WTC11 (cell line): ENCODE data around the gene SAMSN1. TPM values are rescaled to one million over a fixed set of nuclear protein-coding genes. Genes with fewer than 3 reads are reported as not detected.

ENCODE experiments used
- ATAC-seq: fragments of 200-7000 bp; cut with Tn5 transposase; 2 replicates; pipeline ENCODE4 v1.10.0; 2021; ENCODE audit warnings: mild to moderate bottlenecking, moderate library complexity
- CTCF ChIA-PET: fragments of 300-600 bp; sonication (Branson Sonifier 250); formaldehyde crosslinking; loops from one replicate; lab custom pipeline; 2021; ENCODE audit warnings: antibody characterized with exemption; lab: Charles Lee
- POLR2A ChIA-PET: fragments of 350-600 bp; sonication (Branson Sonifier 250); formaldehyde crosslinking; loops from one replicate; lab custom pipeline; 2021; ENCODE audit warnings: antibody characterized with exemption; lab: Charles Lee
- DNase-seq: peaks from one replicate; pipeline ENCODE4 v3.0.0; 2021; ENCODE audit warnings: low spot score
- H3K27ac Mint-ChIP-seq: 2 replicates; pipeline ENCODE4 v1.8.0; 2021; ENCODE audit warnings: mixed read lengths
- H3K27me3 Mint-ChIP-seq: 2 replicates; pipeline ENCODE4 v1.8.0; 2021; ENCODE audit warnings: low read depth, mild to moderate bottlenecking, moderate library complexity, mixed read lengths
- H3K36me3 Mint-ChIP-seq: 2 replicates; pipeline ENCODE4 v1.8.0; 2021; ENCODE audit warnings: mixed read lengths
- H3K4me1 Mint-ChIP-seq: 2 replicates; pipeline ENCODE4 v1.8.0; 2022; ENCODE audit warnings: mixed read lengths
- H3K4me3 Mint-ChIP-seq: 2 replicates; pipeline ENCODE4 v1.8.0; 2021; ENCODE audit warnings: mild to moderate bottlenecking, moderate library complexity, mixed read lengths
- H3K9me3 Mint-ChIP-seq: 2 replicates; pipeline ENCODE4 v1.8.0; 2021; ENCODE audit warnings: mixed read lengths
- CBFB ChIP-seq: sonication (generic); formaldehyde crosslinking; IDR thresholded peaks from 2 replicates; pipeline ENCODE4 v1.8.1; 2022; ENCODE audit warnings: mild to moderate bottlenecking, low read depth, missing genetic modification reagents
- CREM ChIP-seq: sonication (generic); formaldehyde crosslinking; IDR thresholded peaks from 2 replicates; pipeline ENCODE4 v1.8.1; 2022; ENCODE audit warnings: mild to moderate bottlenecking, missing genetic modification reagents, moderate library complexity
- HMGA2 ChIP-seq: fragments of 250-450 bp; sonication (Bioruptor Pico); IDR thresholded peaks from 2 replicates; pipeline ENCODE4 v1.4.0; 2021; ENCODE audit warnings: mild to moderate bottlenecking, moderate library complexity
- PRRX2 ChIP-seq: fragments of 250-450 bp; sonication (Bioruptor Pico); IDR thresholded peaks from 2 replicates; pipeline ENCODE4 v1.8.0; 2021; ENCODE audit warnings: mild to moderate bottlenecking
- ZNF232 ChIP-seq: sonication (generic); formaldehyde crosslinking; IDR thresholded peaks from 2 replicates; pipeline ENCODE4 v1.8.0; 2022; ENCODE audit warnings: mild to moderate bottlenecking, missing genetic modification reagents
- ZNF416 ChIP-seq: fragments of 250-450 bp; sonication (Bioruptor Pico); IDR thresholded peaks from 2 replicates; pipeline ENCODE4 v1.9.0; 2021; ENCODE audit warnings: mild to moderate bottlenecking, inconsistent platforms
- ZNF671 ChIP-seq: fragments of 250-450 bp; sonication (Bioruptor Pico); IDR thresholded peaks from 2 replicates; pipeline ENCODE4 v1.8.0; 2021; ENCODE audit warnings: mild to moderate bottlenecking
- total RNA-seq: library from RNA; stranded (reverse); gene quantifications from 3 replicates; pipeline ENCODE4 v1.2.3, GENCODE V29; 2021
- TF ChIP-seq, protein P1 (sequence below): sonication (generic); formaldehyde crosslinking; IDR thresholded peaks from 2 replicates; pipeline ENCODE4 v1.8.0; 2023; ENCODE audit warnings: missing genetic modification reagents
- TF ChIP-seq, protein P2 (sequence below): sonication (generic); formaldehyde crosslinking; IDR thresholded peaks from 2 replicates; pipeline ENCODE4 v1.8.0; 2023; ENCODE audit warnings: missing genetic modification reagents, mild to moderate bottlenecking, borderline replicate concordance
- TF ChIP-seq, protein P3 (sequence below): sonication (generic); formaldehyde crosslinking; IDR thresholded peaks from 2 replicates; pipeline ENCODE4 v1.8.1; 2023; ENCODE audit warnings: mild to moderate bottlenecking, moderate library complexity, missing genetic modification reagents
- TF ChIP-seq, protein P4 (sequence below): sonication (generic); formaldehyde crosslinking; IDR thresholded peaks from 2 replicates; pipeline ENCODE4 v1.8.1; 2023; ENCODE audit warnings: mild to moderate bottlenecking, missing genetic modification reagents, moderate library complexity
- TF ChIP-seq, protein P5 (sequence below): fragments of 250-450 bp; sonication (Bioruptor Pico); IDR thresholded peaks from 2 replicates; pipeline ENCODE4 v1.9.0; 2021; ENCODE audit warnings: mild to moderate bottlenecking
- TF ChIP-seq, protein P6 (sequence below): sonication (generic); formaldehyde crosslinking; IDR thresholded peaks from 2 replicates; pipeline ENCODE4 v1.8.0; 2022; ENCODE audit warnings: mild to moderate bottlenecking, missing genetic modification reagents
- TF ChIP-seq, protein P7 (sequence below): sonication (generic); formaldehyde crosslinking; IDR thresholded peaks from 2 replicates; pipeline ENCODE4 v1.8.0; 2022; ENCODE audit warnings: mild to moderate bottlenecking, missing genetic modification reagents
- TF ChIP-seq, protein P8 (sequence below): sonication (generic); formaldehyde crosslinking; IDR thresholded peaks from 2 replicates; pipeline ENCODE4 v1.8.1; 2022; ENCODE audit warnings: low read depth, mild to moderate bottlenecking, moderate library complexity, missing genetic modification reagents, borderline replicate concordance
- TF ChIP-seq, protein P9 (sequence below): sonication (generic); formaldehyde crosslinking; IDR thresholded peaks from 2 replicates; pipeline ENCODE4 v1.8.1; 2023; ENCODE audit warnings: mild to moderate bottlenecking, missing genetic modification reagents, borderline replicate concordance
- TF ChIP-seq, protein P10 (sequence below): sonication (generic); formaldehyde crosslinking; IDR thresholded peaks from 2 replicates; pipeline ENCODE4 v1.8.1; 2023; ENCODE audit warnings: mild to moderate bottlenecking, missing genetic modification reagents

Gene SAMSN1
- total RNA-seq, 1 experiment from 2014 or later = 1.2 TPM

DNA sequence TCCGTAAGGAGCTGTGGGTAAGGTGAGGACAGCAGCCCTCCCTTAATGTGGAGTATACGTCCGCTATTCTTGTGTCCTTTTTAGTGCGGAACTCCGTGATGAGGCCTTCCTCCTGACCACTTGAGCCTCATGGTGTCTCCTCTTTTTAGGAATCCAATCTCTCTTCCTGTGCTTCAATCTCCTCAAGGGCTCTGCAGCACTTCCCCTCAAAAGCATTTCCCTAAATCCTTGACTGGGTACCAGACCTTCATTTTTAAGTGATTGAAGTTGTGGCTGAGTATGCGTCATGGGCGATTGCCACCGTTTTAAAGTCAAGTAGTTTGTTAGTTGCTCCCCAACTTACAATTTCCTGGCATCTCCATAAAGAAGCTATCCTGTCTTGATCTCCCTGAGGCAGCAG, 62.8 kb downstream of the SAMSN1 start:
- Mint-ChIP-seq H3K27ac (no peak overlapping the region), H3K27me3 (no peaks in the 10 kb centered on the region), H3K4me3 (no peak overlapping the region), H3K4me1 (no peaks in the 10 kb centered on the region), H3K36me3 (no peaks in the 10 kb centered on the region), H3K9me3 (peaks cover 8% of the 10 kb centered on the region)
- POLR2A ChIA-PET = no interaction called here
- ATAC-seq (no peak), DNase-seq (no peak)
- TF ChIP-seq ZNF232 (CRISPR knock-in tag) (no peak), CREM (no peak), PRRX2 (no peak), CBFB (no peak), HMGA2 (no peak), ZNF416 (CRISPR knock-in tag) (no peak), ZNF671 (CRISPR knock-in tag) (no peak)
- TF ChIP-seq, protein P1, sequence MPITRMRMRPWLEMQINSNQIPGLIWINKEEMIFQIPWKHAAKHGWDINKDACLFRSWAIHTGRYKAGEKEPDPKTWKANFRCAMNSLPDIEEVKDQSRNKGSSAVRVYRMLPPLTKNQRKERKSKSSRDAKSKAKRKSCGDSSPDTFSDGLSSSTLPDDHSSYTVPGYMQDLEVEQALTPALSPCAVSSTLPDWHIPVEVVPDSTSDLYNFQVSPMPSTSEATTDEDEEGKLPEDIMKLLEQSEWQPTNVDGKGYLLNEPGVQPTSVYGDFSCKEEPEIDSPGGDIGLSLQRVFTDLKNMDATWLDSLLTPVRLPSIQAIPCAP (CRISPR knock-in tag) = no peak
- TF ChIP-seq, protein P2, sequence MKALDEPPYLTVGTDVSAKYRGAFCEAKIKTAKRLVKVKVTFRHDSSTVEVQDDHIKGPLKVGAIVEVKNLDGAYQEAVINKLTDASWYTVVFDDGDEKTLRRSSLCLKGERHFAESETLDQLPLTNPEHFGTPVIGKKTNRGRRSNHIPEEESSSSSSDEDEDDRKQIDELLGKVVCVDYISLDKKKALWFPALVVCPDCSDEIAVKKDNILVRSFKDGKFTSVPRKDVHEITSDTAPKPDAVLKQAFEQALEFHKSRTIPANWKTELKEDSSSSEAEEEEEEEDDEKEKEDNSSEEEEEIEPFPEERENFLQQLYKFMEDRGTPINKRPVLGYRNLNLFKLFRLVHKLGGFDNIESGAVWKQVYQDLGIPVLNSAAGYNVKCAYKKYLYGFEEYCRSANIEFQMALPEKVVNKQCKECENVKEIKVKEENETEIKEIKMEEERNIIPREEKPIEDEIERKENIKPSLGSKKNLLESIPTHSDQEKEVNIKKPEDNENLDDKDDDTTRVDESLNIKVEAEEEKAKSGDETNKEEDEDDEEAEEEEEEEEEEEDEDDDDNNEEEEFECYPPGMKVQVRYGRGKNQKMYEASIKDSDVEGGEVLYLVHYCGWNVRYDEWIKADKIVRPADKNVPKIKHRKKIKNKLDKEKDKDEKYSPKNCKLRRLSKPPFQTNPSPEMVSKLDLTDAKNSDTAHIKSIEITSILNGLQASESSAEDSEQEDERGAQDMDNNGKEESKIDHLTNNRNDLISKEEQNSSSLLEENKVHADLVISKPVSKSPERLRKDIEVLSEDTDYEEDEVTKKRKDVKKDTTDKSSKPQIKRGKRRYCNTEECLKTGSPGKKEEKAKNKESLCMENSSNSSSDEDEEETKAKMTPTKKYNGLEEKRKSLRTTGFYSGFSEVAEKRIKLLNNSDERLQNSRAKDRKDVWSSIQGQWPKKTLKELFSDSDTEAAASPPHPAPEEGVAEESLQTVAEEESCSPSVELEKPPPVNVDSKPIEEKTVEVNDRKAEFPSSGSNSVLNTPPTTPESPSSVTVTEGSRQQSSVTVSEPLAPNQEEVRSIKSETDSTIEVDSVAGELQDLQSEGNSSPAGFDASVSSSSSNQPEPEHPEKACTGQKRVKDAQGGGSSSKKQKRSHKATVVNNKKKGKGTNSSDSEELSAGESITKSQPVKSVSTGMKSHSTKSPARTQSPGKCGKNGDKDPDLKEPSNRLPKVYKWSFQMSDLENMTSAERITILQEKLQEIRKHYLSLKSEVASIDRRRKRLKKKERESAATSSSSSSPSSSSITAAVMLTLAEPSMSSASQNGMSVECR = no peak
- TF ChIP-seq, protein P3, sequence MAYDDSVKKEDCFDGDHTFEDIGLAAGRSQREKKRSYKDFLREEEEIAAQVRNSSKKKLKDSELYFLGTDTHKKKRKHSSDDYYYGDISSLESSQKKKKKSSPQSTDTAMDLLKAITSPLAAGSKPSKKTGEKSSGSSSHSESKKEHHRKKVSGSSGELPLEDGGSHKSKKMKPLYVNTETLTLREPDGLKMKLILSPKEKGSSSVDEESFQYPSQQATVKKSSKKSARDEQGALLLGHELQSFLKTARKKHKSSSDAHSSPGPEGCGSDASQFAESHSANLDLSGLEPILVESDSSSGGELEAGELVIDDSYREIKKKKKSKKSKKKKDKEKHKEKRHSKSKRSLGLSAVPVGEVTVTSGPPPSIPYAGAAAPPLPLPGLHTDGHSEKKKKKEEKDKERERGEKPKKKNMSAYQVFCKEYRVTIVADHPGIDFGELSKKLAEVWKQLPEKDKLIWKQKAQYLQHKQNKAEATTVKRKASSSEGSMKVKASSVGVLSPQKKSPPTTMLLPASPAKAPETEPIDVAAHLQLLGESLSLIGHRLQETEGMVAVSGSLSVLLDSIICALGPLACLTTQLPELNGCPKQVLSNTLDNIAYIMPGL (CRISPR knock-in tag) = no peak
- TF ChIP-seq, protein P4, sequence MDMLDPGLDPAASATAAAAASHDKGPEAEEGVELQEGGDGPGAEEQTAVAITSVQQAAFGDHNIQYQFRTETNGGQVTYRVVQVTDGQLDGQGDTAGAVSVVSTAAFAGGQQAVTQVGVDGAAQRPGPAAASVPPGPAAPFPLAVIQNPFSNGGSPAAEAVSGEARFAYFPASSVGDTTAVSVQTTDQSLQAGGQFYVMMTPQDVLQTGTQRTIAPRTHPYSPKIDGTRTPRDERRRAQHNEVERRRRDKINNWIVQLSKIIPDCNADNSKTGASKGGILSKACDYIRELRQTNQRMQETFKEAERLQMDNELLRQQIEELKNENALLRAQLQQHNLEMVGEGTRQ (CRISPR knock-in tag) = no peak
- TF ChIP-seq, protein P5, sequence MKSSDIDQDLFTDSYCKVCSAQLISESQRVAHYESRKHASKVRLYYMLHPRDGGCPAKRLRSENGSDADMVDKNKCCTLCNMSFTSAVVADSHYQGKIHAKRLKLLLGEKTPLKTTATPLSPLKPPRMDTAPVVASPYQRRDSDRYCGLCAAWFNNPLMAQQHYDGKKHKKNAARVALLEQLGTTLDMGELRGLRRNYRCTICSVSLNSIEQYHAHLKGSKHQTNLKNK = no peak
- TF ChIP-seq, protein P6, sequence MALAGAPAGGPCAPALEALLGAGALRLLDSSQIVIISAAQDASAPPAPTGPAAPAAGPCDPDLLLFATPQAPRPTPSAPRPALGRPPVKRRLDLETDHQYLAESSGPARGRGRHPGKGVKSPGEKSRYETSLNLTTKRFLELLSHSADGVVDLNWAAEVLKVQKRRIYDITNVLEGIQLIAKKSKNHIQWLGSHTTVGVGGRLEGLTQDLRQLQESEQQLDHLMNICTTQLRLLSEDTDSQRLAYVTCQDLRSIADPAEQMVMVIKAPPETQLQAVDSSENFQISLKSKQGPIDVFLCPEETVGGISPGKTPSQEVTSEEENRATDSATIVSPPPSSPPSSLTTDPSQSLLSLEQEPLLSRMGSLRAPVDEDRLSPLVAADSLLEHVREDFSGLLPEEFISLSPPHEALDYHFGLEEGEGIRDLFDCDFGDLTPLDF (CRISPR knock-in tag) = no peak
- TF ChIP-seq, protein P7, sequence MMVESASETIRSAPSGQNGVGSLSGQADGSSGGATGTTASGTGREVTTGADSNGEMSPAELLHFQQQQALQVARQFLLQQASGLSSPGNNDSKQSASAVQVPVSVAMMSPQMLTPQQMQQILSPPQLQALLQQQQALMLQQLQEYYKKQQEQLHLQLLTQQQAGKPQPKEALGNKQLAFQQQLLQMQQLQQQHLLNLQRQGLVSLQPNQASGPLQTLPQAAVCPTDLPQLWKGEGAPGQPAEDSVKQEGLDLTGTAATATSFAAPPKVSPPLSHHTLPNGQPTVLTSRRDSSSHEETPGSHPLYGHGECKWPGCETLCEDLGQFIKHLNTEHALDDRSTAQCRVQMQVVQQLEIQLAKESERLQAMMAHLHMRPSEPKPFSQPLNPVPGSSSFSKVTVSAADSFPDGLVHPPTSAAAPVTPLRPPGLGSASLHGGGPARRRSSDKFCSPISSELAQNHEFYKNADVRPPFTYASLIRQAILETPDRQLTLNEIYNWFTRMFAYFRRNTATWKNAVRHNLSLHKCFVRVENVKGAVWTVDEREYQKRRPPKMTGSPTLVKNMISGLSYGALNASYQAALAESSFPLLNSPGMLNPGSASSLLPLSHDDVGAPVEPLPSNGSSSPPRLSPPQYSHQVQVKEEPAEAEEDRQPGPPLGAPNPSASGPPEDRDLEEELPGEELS (CRISPR knock-in tag) = no peak
- TF ChIP-seq, protein P8, sequence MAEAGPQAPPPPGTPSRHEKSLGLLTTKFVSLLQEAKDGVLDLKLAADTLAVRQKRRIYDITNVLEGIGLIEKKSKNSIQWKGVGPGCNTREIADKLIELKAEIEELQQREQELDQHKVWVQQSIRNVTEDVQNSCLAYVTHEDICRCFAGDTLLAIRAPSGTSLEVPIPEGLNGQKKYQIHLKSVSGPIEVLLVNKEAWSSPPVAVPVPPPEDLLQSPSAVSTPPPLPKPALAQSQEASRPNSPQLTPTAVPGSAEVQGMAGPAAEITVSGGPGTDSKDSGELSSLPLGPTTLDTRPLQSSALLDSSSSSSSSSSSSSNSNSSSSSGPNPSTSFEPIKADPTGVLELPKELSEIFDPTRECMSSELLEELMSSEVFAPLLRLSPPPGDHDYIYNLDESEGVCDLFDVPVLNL = no peak
- TF ChIP-seq, protein P9, sequence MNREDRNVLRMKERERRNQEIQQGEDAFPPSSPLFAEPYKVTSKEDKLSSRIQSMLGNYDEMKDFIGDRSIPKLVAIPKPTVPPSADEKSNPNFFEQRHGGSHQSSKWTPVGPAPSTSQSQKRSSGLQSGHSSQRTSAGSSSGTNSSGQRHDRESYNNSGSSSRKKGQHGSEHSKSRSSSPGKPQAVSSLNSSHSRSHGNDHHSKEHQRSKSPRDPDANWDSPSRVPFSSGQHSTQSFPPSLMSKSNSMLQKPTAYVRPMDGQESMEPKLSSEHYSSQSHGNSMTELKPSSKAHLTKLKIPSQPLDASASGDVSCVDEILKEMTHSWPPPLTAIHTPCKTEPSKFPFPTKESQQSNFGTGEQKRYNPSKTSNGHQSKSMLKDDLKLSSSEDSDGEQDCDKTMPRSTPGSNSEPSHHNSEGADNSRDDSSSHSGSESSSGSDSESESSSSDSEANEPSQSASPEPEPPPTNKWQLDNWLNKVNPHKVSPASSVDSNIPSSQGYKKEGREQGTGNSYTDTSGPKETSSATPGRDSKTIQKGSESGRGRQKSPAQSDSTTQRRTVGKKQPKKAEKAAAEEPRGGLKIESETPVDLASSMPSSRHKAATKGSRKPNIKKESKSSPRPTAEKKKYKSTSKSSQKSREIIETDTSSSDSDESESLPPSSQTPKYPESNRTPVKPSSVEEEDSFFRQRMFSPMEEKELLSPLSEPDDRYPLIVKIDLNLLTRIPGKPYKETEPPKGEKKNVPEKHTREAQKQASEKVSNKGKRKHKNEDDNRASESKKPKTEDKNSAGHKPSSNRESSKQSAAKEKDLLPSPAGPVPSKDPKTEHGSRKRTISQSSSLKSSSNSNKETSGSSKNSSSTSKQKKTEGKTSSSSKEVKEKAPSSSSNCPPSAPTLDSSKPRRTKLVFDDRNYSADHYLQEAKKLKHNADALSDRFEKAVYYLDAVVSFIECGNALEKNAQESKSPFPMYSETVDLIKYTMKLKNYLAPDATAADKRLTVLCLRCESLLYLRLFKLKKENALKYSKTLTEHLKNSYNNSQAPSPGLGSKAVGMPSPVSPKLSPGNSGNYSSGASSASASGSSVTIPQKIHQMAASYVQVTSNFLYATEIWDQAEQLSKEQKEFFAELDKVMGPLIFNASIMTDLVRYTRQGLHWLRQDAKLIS = no peak
- TF ChIP-seq, protein P10, sequence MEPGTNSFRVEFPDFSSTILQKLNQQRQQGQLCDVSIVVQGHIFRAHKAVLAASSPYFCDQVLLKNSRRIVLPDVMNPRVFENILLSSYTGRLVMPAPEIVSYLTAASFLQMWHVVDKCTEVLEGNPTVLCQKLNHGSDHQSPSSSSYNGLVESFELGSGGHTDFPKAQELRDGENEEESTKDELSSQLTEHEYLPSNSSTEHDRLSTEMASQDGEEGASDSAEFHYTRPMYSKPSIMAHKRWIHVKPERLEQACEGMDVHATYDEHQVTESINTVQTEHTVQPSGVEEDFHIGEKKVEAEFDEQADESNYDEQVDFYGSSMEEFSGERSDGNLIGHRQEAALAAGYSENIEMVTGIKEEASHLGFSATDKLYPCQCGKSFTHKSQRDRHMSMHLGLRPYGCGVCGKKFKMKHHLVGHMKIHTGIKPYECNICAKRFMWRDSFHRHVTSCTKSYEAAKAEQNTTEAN (CRISPR knock-in tag) = no peak
- CTCF ChIA-PET = no interaction called here
